AG10803 (cell line): ENCODE measurements around the gene TRANK1.
"Not testable (repeated sequence)": the region's sequence is repeated elsewhere in the genome, so short reads cannot be mapped to it uniquely, and the experiment has no call there.

Experiments
- DNase-seq: peaks from one replicate; pipeline ENCODE4 v3.0.0; 2010; ENCODE audit warnings: low read depth
- H3K4me3 ChIP-seq: 2 replicates; pipeline ENCODE4 v1.5.1; 2011; ENCODE audit warnings: mild to moderate bottlenecking, low read length, control low read depth
- CTCF ChIP-seq: conservative IDR thresholded peaks from 2 replicates; pipeline ENCODE4 v1.5.1; 2011; ENCODE audit warnings: mild to moderate bottlenecking, low read length, control low read depth, inconsistent platforms

Gene TRANK1

DNA sequence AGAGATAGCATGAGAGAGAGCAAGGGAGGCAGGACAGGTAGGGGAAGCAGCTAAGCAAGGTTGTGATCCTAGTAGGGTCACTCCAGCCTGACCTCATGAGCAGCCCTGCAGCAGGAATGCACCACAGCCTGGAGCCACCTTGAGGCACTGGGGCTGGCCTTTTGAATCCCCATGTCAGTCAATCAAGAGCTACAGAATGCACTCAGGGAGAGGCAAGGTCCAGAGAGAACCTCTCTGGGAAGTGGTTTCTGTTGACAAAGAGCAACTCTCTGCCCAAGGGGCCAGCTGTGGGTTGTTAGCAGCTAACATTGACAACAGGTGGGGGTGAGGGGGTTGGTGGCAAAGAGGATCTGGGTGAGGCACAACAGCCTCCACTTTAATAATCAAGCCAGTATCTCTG lies 54.6 kb downstream of the TRANK1 start:
- no peak for DNase-seq
- no peak overlapping the region for H3K4me3 ChIP-seq
- TF ChIP-seq CTCF, result no peak

DNA sequence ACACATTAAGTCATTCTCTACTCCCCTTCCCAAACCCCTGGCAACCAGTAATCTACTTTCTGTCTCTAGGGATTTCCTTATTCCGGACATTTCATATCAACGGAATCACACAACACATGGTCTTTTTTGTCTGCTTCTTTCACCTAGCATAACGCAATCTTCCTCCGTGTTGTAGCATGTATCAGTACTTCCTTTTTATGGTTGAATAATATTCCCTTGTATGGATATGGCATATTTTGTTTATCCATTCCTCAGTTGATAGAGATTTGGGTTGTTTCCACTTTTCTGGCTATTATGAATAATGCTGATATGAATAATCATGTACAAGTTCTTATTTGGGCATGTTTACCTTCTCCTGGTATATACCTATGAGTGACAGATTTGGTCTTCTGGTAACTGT lies 63.1 kb downstream of the TRANK1 start:
- no peak overlapping the region for H3K4me3 ChIP-seq
- no peak for DNase-seq
- TF ChIP-seq CTCF, result no peak

DNA sequence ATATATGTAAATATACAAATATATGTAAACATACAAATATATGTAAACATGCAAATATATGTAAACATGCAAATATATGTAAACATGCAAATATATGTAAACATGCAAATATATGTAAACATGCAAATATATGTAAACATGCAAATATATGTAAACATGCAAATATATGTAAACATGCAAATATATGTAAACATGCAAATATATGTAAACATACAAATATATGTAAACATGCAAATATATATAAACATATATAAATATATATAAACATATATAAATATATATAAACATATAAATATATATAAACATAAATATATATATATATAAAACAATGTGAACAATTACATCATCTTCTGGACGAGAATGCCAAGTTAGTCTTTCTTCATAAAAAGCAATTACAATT lies 65.0 kb downstream of the TRANK1 start:
- not testable (repeated sequence) for DNase-seq, H3K4me3 ChIP-seq

GRCh38 chr3:36877930-36878685 lies 66.7 kb downstream of the TRANK1 start:
- H3K4me3 ChIP-seq, result no peak overlapping the region
- DNase-seq, result no peak
- no peak for TF ChIP-seq CTCF

DNA sequence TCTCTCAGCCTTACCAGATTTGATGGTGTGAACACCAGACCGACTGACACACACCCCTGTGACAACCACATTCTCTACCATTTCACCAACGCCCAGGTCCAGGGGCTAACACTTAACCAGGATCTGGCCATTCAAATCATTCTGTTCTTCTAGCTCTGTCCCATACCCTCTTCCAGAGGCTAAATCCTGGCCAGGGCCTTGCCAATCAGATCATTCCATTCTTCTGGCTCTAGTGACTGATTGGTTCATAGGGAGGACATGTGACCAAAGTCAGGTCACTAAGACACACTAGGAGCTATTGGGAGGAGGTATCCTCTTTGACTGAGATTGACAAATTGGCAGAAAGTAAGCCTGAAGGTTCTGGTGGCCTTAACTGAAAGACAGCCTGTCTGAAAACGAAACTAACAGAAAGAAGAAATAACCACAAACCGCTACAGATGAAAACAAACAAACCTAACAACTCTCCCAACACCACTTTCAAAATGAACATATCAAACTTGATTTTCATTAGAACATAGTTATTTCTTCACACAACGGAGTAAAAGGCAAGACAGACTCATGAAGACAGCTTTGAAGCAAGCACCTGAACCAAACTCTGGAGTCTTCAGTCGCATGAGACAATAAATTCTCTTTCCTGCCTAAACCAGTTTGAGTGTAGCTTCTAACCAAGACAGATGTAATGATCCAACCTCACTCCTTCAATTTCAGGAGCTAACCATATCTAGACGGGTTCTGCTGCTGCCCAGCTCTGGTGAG lies 68.5 kb downstream of the TRANK1 start:
- TF ChIP-seq CTCF, result no peak
- H3K4me3 ChIP-seq, result no peak overlapping the region
- no peak for DNase-seq

- no peak overlapping the region for H3K4me3 ChIP-seq
- no peak for TF ChIP-seq CTCF
- DNase-seq, result no peak
Observed at GRCh38 chr3:36875397-36875796, 69.5 kb downstream of the TRANK1 start.

- TF ChIP-seq CTCF, result no peak
- H3K4me3 ChIP-seq, result no peak overlapping the region
- DNase-seq, result peak; percentile 1
Observed at GRCh38 chr3:36874424-36874823, 70.4 kb downstream of the TRANK1 start.
